K562 (cell line): Measurements from ENCODE around the gene SNTG2. TPM values are rescaled to one million over a fixed set of nuclear protein-coding genes. Genes with fewer than 3 reads are reported as not detected.

Experiments used
- ATAC-seq: fragments of 200-7000 bp; cut with Tn5 transposase; 3 replicates; pipeline ENCODE4 v1.9.1; 2020; ENCODE audit warnings: moderate library complexity
- BruUV-seq: library from RNA; stranded (reverse); fragments of 400-500 nt; replicated peaks from 2 replicates; lab custom pipeline; 2021; lab: Mats Ljungman, UMichigan
- CTCF ChIA-PET: fragments of 300-600 bp; formaldehyde crosslinking; extraction: SDS; loops from one replicate; lab custom pipeline; 2021; ENCODE audit warnings: low intra/inter-chr PET ratio; lab: Yijun Ruan, JAX
- POLR2A ChIA-PET: fragments of 300-600, 350-650 bp; sonication (Branson Sonifier 250); formaldehyde crosslinking; extraction: SDS; loops from one replicate; lab custom pipeline; 2021; ENCODE audit warnings: antibody characterized with exemption, inconsistent platforms; lab: Yijun Ruan, JAX
- DNase-seq, 4 experiments: peaks; one replicate each; pipeline versions ENCODE4 v3.0.0 to v3.0.0-alpha.2; 2011 to 2018; ENCODE audit warnings: low spot score in 3 of 4, mixed read lengths in 3 of 4; ENCODE audit errors: extremely low read depth in 1 of 4
- FAIRE-seq: peaks from 2 replicates; lab custom pipeline; 2011; peaks lifted over from hg19 to GRCh38; lab: Jason Lieb, UNC
- H2AFZ ChIP-seq: 2 replicates; pipeline ENCODE4 v1.6.0; 2011; ENCODE audit warnings: low read depth, low read length, control low read depth, inconsistent platforms
- H3K27ac ChIP-seq: fragments of 200-600 bp; 3 replicates; pipeline ENCODE4 v1.8.0; 2011; ENCODE audit warnings: low read depth, mild to moderate bottlenecking, control low read depth, inconsistent platforms, low read length, moderate library complexity, mixed read lengths; ENCODE audit errors: extremely low read depth
- H3K27me3 ChIP-seq, 2 experiments: fragments of 300-600 bp in 1 of 2; 2 replicates in 1 of 2; 3 replicates in 1 of 2; pipeline versions ENCODE4 v1.6.0 to v1.8.0; 2011; ENCODE audit warnings: inconsistent platforms in 2 of 2, low read length in 2 of 2, mild to moderate bottlenecking in 1 of 2, mixed read lengths in 1 of 2, moderate library complexity in 1 of 2; ENCODE audit not compliant: control insufficient read depth in 2 of 2, insufficient read depth in 2 of 2
- H3K36me3 ChIP-seq: fragments of 300-600 bp; 3 replicates; pipeline ENCODE4 v1.8.0; 2011; ENCODE audit warnings: mild to moderate bottlenecking, low read length, inconsistent platforms; ENCODE audit not compliant: control insufficient read depth, insufficient read depth
- H3K4me1 ChIP-seq, 2 experiments: fragments of 200-600 bp in 1 of 2; replicated peaks in 1 of 2; 2 replicates in 1 of 2; 3 replicates in 1 of 2; pipeline versions ENCODE4 v1.5.1 to v1.8.0; 2011; ENCODE audit warnings: inconsistent platforms in 2 of 2, low read length in 2 of 2, mild to moderate bottlenecking in 1 of 2, mixed read lengths in 1 of 2, moderate library complexity in 1 of 2; ENCODE audit not compliant: control insufficient read depth in 2 of 2, insufficient read depth in 2 of 2
- H3K4me2 ChIP-seq: 2 replicates; pipeline ENCODE4 v1.6.1; 2011; ENCODE audit warnings: low read length, control low read depth, inconsistent platforms, mixed read lengths; ENCODE audit not compliant: insufficient read depth
- H3K4me3 ChIP-seq: fragments of 200-600 bp; sonication (generic), shearing (Covaris generic); 2 replicates; pipeline ENCODE4 v1.5.1; 2016; ENCODE audit warnings: control low read depth, inconsistent platforms
- H3K79me2 ChIP-seq: fragments of 200-600 bp; 3 replicates; pipeline ENCODE4 v1.8.0; 2011; ENCODE audit warnings: low read length, inconsistent platforms; ENCODE audit not compliant: control insufficient read depth, insufficient read depth
- H3K9ac ChIP-seq, 2 experiments: 2 replicates each; pipeline versions ENCODE4 v1.6.0 to v1.6.1; 2011; ENCODE audit warnings: low read depth in 2 of 2, low read length in 2 of 2, control low read depth in 1 of 2, inconsistent platforms in 1 of 2, mild to moderate bottlenecking in 1 of 2, mixed read lengths in 1 of 2; ENCODE audit not compliant: insufficient read depth in 1 of 2
- H3K9me1 ChIP-seq: one replicate; pipeline ENCODE4 v1.6.0; 2011; ENCODE audit warnings: inconsistent platforms, mild to moderate bottlenecking, low read length, moderate library complexity; ENCODE audit not compliant: control insufficient read depth, insufficient read depth
- H3K9me3 ChIP-seq: replicated peaks from 2 replicates; pipeline ENCODE4 v1.5.1; 2011; ENCODE audit warnings: low read depth, low read length, inconsistent platforms; ENCODE audit not compliant: control insufficient read depth, insufficient read depth
- H4K20me1 ChIP-seq: replicated peaks from 2 replicates; pipeline ENCODE4 v1.6.1; 2011; ENCODE audit warnings: low read length, inconsistent platforms, mixed read lengths; ENCODE audit not compliant: control insufficient read depth, insufficient read depth
- ASH1L ChIP-seq: fragments of 450-650 bp; IDR thresholded peaks from 2 replicates; pipeline ENCODE4 v1.6.1; 2018; ENCODE audit warnings: borderline replicate concordance, mild to moderate bottlenecking, low read depth; ENCODE audit not compliant: partially characterized antibody
- CREB3 ChIP-seq: fragments of 450-650 bp; conservative IDR thresholded peaks from 2 replicates; pipeline ENCODE4 v1.6.1; 2016; ENCODE audit warnings: missing genetic modification characterization, low read depth, mild to moderate bottlenecking, missing compliant biosample characterization, moderate library complexity
- ETV1 ChIP-seq: fragments of 450-650 bp; conservative IDR thresholded peaks from 2 replicates; pipeline ENCODE4 v1.6.1; 2016; ENCODE audit warnings: missing genetic modification characterization, control low read depth, low read depth, missing compliant biosample characterization
- GTF3C2 ChIP-seq: IDR thresholded peaks from 3 replicates; pipeline ENCODE4 v1.6.1; 2011; ENCODE audit warnings: borderline replicate concordance, mild to moderate bottlenecking, moderate library complexity; ENCODE audit not compliant: insufficient read length; ENCODE audit errors: extremely low read depth
- MLLT1 ChIP-seq, 2 experiments: fragments of 450-650 bp; IDR thresholded peaks; 2 replicates each; pipeline ENCODE4 v1.6.1; 2016
- MTA2 ChIP-seq: fragments of 450-650 bp; IDR thresholded peaks from 2 replicates; pipeline ENCODE4 v1.6.1; 2016; ENCODE audit warnings: low read depth
- PHF21A ChIP-seq: fragments of 450-650 bp; IDR thresholded peaks from 2 replicates; pipeline ENCODE4 v1.6.1; 2017; ENCODE audit warnings: low read depth, borderline replicate concordance
- PTRF ChIP-seq: fragments of 450-650 bp; IDR thresholded peaks from 2 replicates; pipeline ENCODE4 v1.6.1; 2016; ENCODE audit warnings: mild to moderate bottlenecking, missing genetic modification characterization, missing compliant biosample characterization
- RFX1 ChIP-seq: fragments of 450-650 bp; IDR thresholded peaks from 2 replicates; pipeline ENCODE4 v1.6.1; 2016; ENCODE audit warnings: mild to moderate bottlenecking, moderate library complexity
- SLC30A9 ChIP-seq: fragments of 250-450 bp; sonication (Bioruptor Pico); IDR thresholded peaks from 2 replicates; pipeline ENCODE4 v1.8.0; 2022; ENCODE audit warnings: mild to moderate bottlenecking, moderate library complexity
- ZNF197 ChIP-seq: fragments of 200-800 bp; sonication (Bioruptor generic); IDR thresholded peaks from 2 replicates; pipeline ENCODE4 v1.6.1; 2016; ENCODE audit warnings: low read depth, missing genetic modification characterization, missing compliant biosample characterization
- ZSCAN29 ChIP-seq: fragments of 450-650 bp; IDR thresholded peaks from 2 replicates; pipeline ENCODE4 v1.6.1; 2017
- WGBS: fragments of 100-300 bp; shearing (Covaris generic); methylation state at CpG from one replicate; pipeline ENCODE4 v1.1.6; 2016; ENCODE audit warnings: low coverage, mixed read lengths; ENCODE audit not compliant: insufficient coverage; ENCODE audit errors: missing lambda C conversion rate; 5-methylcytosine and 5-hydroxymethylcytosine counted together
- in situ Hi-C: fragments of 300-500 bp; cut with MboI; formaldehyde crosslinking; loops from 4 replicates; pipeline ENCODE4 v1.15.0; 2018; ENCODE audit warnings: inconsistent platforms, mixed read lengths
- intact Hi-C: fragments of 100-400 bp; cut with micrococcal nuclease; formaldehyde crosslinking; loops from 2 replicates; pipeline ENCODE4 v1.14.2; 2022
- polyA plus RNA-seq, 8 experiments: library from polyadenylated mRNA; depleted of rRNA in 4 of 8; stranded (reverse) in 5 of 8; unstranded in 3 of 8; fragments of >200 nt; fragmentation: Nextera tagmentation in 2 of 8; fragmentation: Illumina TruSeq in 1 of 8; extraction: Ambion mirVana in 2 of 8; extraction: Trizol in 1 of 8; gene quantifications; 2 replicates each; pipeline versions ENCODE4 v1.2.1 to v1.2.3, GENCODE V29; 2011 to 2014; ENCODE audit warnings: inconsistent platforms in 1 of 8, missing spikeins in 1 of 8
- total RNA-seq, 7 experiments: library from RNA; depleted of rRNA in 6 of 7; stranded (reverse); fragments of >200 nt in 6 of 7; fragmentation: Illumina TruSeq in 2 of 7; extraction: Trizol in 2 of 7; gene quantifications; 2 replicates each; pipeline versions ENCODE4 v1.2.1 to v1.2.3, GENCODE V29; 2011 to 2021; ENCODE audit warnings: low replicate concordance in 1 of 7

SNTG2 gene
- total and polyA plus RNA-seq, 9 of the 15 experiments (the other 6 are each of a cell fraction or from before 2014, with no cell fraction given) = not detected

GRCh38 chr2:1256632-1257324 lies 306.1 kb downstream of the SNTG2 start:
- BruUV-seq = no TSS peak

More at GRCh38 chr2:1256632-1257324, 306.1 kb downstream of the SNTG2 start:
- Histone ChIP-seq H3K27me3 (peaks cover 0 to 12% of the 10 kb centered on the region in 2 experiments; a peak in 2 of 5 replicates), H3K9ac (no peak overlapping the region), H3K27ac (no peak overlapping the region), H3K9me1 (no peaks in the 10 kb centered on the region), H3K79me2 (no peaks in the 10 kb centered on the region), H3K9me3 (no peaks in the 10 kb centered on the region), H3K4me3 (no peak overlapping the region), H2AFZ (no peak overlapping the region), H4K20me1 (no peaks in the 10 kb centered on the region), H3K4me1 (no peaks in the 10 kb centered on the region), H3K36me3 (no peaks in the 10 kb centered on the region), H3K4me2 (no peak overlapping the region)
- intact Hi-C loops (no loop called here), in situ Hi-C loops (no loop called here)
- DNase-seq (no peak), FAIRE-seq (no peak), ATAC-seq (no peak)
- TF ChIP-seq PTRF (tag) (no peak), MTA2 (no peak), ZNF197 (CRISPR knock-in tag) (no peak), MLLT1 (IDR thresholded peaks at IDR 0.05) (no peak), ETV1 (no peak), ASH1L (no peak), RFX1 (no peak), GTF3C2 (no peak), ZSCAN29 (no peak), SLC30A9 (CRISPR knock-in tag) (no peak), CREB3 (tag) (no peak), PHF21A (no peak)
- POLR2A ChIA-PET = interaction anchor here (0.7 kb wide), 1 partner anchor 82 kb away, joined by 4 read pairs; no protein-coding TSS in a partner anchor
- WGBS = 2% methylated on average over 9 of the region's 10 CpGs
- CTCF ChIA-PET = no interaction called here
